Measurements from ENCODE around the gene ZNF728. TPM values are rescaled to one million over a fixed set of nuclear protein-coding genes. Genes with fewer than 3 reads are reported as not detected.
"Not testable (repeated sequence)": the region's sequence is repeated elsewhere in the genome, so short reads cannot be mapped to it uniquely, and the experiment has no call there.

Gene ZNF728

DNA sequence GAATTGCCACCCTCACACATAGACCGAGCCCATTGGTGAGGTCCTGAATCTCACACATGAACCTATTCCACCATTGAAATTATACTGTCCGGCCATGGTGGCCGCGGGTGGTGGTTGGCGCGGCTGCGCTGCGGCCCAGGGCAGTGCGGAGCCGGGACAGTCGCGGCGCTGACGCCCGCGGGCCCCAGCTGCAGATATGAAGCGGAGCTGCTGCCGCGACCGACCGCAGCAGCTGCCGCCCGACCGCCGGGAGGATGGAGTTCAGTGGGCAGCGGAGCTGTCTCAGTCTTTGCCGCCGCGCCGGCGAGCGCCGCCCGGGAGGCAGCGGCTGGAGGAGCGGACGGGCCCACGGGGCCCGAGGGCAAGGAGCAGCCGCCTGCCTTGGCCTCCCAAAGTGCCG lies 77.8 kb downstream of the ZNF728 start:
- H3K4me2 ChIP-seq (ENCODE audit: low read length); H3K9me3 ChIP-seq (replicated peaks; ENCODE audit: low read length); H3K4me3 ChIP-seq (ENCODE audit: low read length); H3K27me3 ChIP-seq (ENCODE audit: control insufficient read depth, insufficient read depth, low read length); H3K9ac ChIP-seq (ENCODE audit: low read depth, low read length); H3K36me3 ChIP-seq (ENCODE audit: insufficient read depth, low read length); H3K4me1 ChIP-seq (ENCODE audit: control insufficient read depth, insufficient read depth, low read length): not testable (repeated sequence)

Small RNA genes lying within 50 kb of the gene (small RNA-seq; reads per million reads assigned to genes)
- not detected for gene AC022145.2

Data from skeletal muscle satellite cell (primary cell).